ENCODE results near the gene UCK1. TPM values are rescaled to one million over a fixed set of nuclear protein-coding genes. Genes with fewer than 3 reads are reported as not detected.

The UCK1 gene
- total and polyA plus RNA-seq, 2 of the 13 experiments (the other 11 are each of a cell fraction or from before 2014, with no cell fraction given): 11.0 to 24.1 TPM

DNA sequence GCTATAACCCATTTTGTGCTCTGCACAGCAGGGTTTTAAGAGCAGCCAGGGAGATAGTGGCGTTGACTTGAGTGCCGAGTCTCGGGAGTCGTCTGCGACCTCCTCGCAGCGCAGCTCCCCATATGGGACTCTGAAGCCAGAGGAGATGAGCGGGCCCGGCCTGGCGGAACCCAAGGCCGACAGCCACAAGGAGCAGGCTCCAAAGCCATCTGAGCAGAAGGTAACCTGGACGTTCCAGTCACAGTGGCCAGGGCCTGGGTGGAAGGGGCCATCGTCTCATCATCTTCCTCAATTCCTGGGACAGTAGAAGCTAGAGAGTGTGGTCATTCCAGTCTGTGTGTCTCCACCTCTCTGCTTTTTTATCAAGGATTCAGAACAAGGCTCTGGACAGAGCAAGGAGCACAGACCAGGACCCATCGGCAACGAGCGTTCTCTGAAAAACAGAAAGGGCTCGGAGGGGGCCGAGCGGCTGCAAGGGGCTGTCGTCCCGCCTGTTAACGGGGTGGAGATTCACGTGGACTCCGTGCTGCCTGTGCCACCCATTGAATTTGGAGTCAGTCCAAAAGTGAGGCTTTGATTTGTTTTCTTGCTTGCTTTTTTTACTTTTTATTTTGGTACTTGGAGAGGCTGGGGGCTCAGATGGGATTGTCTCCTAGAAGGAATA lies 48.6 kb downstream of the UCK1 start:
- FAIRE-seq (no peak), ATAC-seq (no peak), DNase-seq (ENCODE audit: low spot score) (no peak)
- ChIA-PET POLR2A (no interaction called here), CTCF (ENCODE audit: low intra/inter-chr PET ratio, low total read pairs) (no interaction called here)
- Histone ChIP-seq H3K27me3 (ENCODE audit: control insufficient read depth in 1 of 2, insufficient read depth in 2 of 2, low read length in 2 of 2) (no peaks in the 10 kb centered on the region), H3K79me2 (ENCODE audit: insufficient read depth, low read length) (no peaks in the 10 kb centered on the region), H2AFZ (ENCODE audit: low read length) (no peak overlapping the region), H3K9ac (ENCODE audit: insufficient read depth, low read depth, low read length) (no peak overlapping the region), H3K4me2 (ENCODE audit: low read depth, low read length) (no peak overlapping the region), H3K36me3 (replicated peaks in 1 of 2; ENCODE audit: control insufficient read depth in 1 of 2, insufficient read depth in 2 of 2, low read length in 2 of 2) (peaks cover 64 to 95% of the 10 kb centered on the region in 2 experiments), H3K27ac (ENCODE audit: extremely low read length, insufficient read depth, low read length) (no peak overlapping the region), H3K4me3 (replicated peaks in 1 of 3; ENCODE audit: insufficient read depth in 1 of 3, low read depth in 2 of 3, low read length in 3 of 3) (no peak overlapping the region), H3K4me1 (ENCODE audit: insufficient read depth, low read length) (no peaks in the 10 kb centered on the region), H3K9me3 (ENCODE audit: low read length) (no peaks in the 10 kb centered on the region), H4K20me1 (ENCODE audit: insufficient read depth, low read length) (peaks cover 11% of the 10 kb centered on the region; the same call in 1 of the 2 replicates)
- TF ChIP-seq ZNF572 (CRISPR knock-in tag; IDR thresholded peaks at IDR 0.05) (no peak), CENPT (CRISPR knock-in tag; IDR thresholded peaks at IDR 0.05; ENCODE audit: low read depth) (no peak), HNRNPLL (IDR thresholded peaks at IDR 0.05; ENCODE audit: low read depth, low read length, poor library complexity, severe bottlenecking) (no peak), ATF4 (CRISPR knock-in tag; IDR thresholded peaks at IDR 0.05) (no peak)
- TF ChIP-seq, protein P1, sequence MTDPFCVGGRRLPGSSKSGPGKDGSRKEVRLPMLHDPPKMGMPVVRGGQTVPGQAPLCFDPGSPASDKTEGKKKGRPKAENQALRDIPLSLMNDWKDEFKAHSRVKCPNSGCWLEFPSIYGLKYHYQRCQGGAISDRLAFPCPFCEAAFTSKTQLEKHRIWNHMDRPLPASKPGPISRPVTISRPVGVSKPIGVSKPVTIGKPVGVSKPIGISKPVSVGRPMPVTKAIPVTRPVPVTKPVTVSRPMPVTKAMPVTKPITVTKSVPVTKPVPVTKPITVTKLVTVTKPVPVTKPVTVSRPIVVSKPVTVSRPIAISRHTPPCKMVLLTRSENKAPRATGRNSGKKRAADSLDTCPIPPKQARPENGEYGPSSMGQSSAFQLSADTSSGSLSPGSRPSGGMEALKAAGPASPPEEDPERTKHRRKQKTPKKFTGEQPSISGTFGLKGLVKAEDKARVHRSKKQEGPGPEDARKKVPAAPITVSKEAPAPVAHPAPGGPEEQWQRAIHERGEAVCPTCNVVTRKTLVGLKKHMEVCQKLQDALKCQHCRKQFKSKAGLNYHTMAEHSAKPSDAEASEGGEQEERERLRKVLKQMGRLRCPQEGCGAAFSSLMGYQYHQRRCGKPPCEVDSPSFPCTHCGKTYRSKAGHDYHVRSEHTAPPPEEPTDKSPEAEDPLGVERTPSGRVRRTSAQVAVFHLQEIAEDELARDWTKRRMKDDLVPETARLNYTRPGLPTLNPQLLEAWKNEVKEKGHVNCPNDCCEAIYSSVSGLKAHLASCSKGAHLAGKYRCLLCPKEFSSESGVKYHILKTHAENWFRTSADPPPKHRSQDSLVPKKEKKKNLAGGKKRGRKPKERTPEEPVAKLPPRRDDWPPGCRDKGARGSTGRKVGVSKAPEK (CRISPR knock-in tag; IDR thresholded peaks at IDR 0.05; ENCODE audit: borderline replicate concordance): no peak
- TF ChIP-seq, protein P2, sequence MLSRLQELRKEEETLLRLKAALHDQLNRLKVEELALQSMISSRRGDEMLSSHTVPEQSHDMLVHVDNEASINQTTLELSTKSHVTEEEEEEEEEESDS (CRISPR knock-in tag; IDR thresholded peaks at IDR 0.05; ENCODE audit: borderline replicate concordance): no peak
- BruUV-seq (replicated peaks): no TSS peak
- 98% methylated on average over 24 of the region's 24 CpGs for WGBS (ENCODE audit: low lambda C conversion rate)
- in situ Hi-C loops (cut with HindIII; ENCODE audit: extremely low pct_ligation_motif_present, low pct_unique_long_range_greater_than_20kb) (no loop called here), intact Hi-C loops (cut with micrococcal nuclease; ENCODE audit: unreplicated experiment) (no loop called here)

Data from HepG2 (cell line).